Sigmoid colon (tissue), 7 donors: Measurements from ENCODE around the gene ERP44. TPM values are rescaled to one million over a fixed set of nuclear protein-coding genes. Genes with fewer than 3 reads are reported as not detected.

Experiments used
- DNase-seq: peaks from one replicate; pipeline ENCODE4 v3.0.0-alpha.2; 2019
- H3K27ac ChIP-seq, 4 donors: fragments of 200-600 bp; sonication (generic); one replicate each; pipeline ENCODE4 v1.5.1; 2016 to 2019; ENCODE audit warnings: mild to moderate bottlenecking in 1 of 4
- H3K27me3 ChIP-seq, 3 donors: fragments of 200-600 bp; sonication (generic); one replicate each; pipeline ENCODE4 v1.5.1; 2019; ENCODE audit warnings: mild to moderate bottlenecking in 1 of 3
- H3K36me3 ChIP-seq, 4 donors: fragments of 200-600 bp; sonication (generic); one replicate each; pipeline ENCODE4 v1.5.1; 2016 to 2019
- H3K4me1 ChIP-seq, 4 donors: fragments of 200-600 bp; sonication (generic); one replicate each; pipeline ENCODE4 v1.5.1; 2017 to 2019
- H3K4me3 ChIP-seq, 4 donors: fragments of 200-600 bp; sonication (generic); one replicate each; pipeline ENCODE4 v1.5.1; 2017 to 2019; ENCODE audit warnings: mild to moderate bottlenecking in 2 of 4, moderate library complexity in 1 of 4
- H3K9me3 ChIP-seq, 4 donors: fragments of 200-600 bp in 3 of 4; sonication (generic) in 3 of 4; one replicate each; pipeline versions ENCODE4 v1.5.1 to v1.6.1; 2013 to 2019
- EP300 ChIP-seq, 4 donors: sonication (generic); formaldehyde crosslinking; IDR thresholded peaks; one replicate each; pipeline ENCODE4 v1.6.1; 2017; ENCODE audit warnings: antibody characterized with exemption in 4 of 4
- POLR2A ChIP-seq, 2 donors: fragments of 450-650 bp; IDR thresholded peaks; one replicate each; pipeline ENCODE4 v1.6.1; 2016; ENCODE audit warnings: antibody characterized with exemption in 2 of 2, mild to moderate bottlenecking in 2 of 2, moderate library complexity in 2 of 2
- POLR2AphosphoS5 ChIP-seq, 4 donors: sonication (generic); formaldehyde crosslinking; IDR thresholded peaks; one replicate each; pipeline ENCODE4 v1.6.1; 2017; ENCODE audit warnings: antibody characterized with exemption in 4 of 4
- WGBS, 2 donors: extraction: QIAGEN DNeasy Blood & Tissue Kit; methylation state at CpG; one replicate each; pipeline ENCODE4 v1.1.7; 2013; 5-methylcytosine and 5-hydroxymethylcytosine counted together
- intact Hi-C: fragments of 100-400 bp; cut with DNase I; formaldehyde crosslinking; loops from one replicate; pipeline ENCODE4 v1.15.1; 2023
- polyA plus RNA-seq, 3 donors: library from polyadenylated mRNA; stranded (reverse); fragments of 200-250 nt; gene quantifications; one replicate each; pipeline ENCODE4 v1.2.3, GENCODE V29; 2013
- total RNA-seq, 4 donors: library from RNA; depleted of rRNA; stranded (reverse); fragments of >200 nt; gene quantifications; one replicate each; pipeline ENCODE4 v1.1.0, GENCODE V29; 2016
- TF ChIP-seq, protein P1 (sequence below), 4 experiments: fragments of 450-650 bp in 3 of 4; fragments of 200-600 bp in 1 of 4; IDR thresholded peaks; one replicate each; pipeline ENCODE4 v1.5.1; 2016 to 2019; ENCODE audit warnings: antibody characterized with exemption in 4 of 4, mild to moderate bottlenecking in 3 of 4, moderate library complexity in 2 of 4
- donor health status: healthy with polysubstance abuse.
- donor health status: Bipolar disorder and iron deficiency.
- donor health status: healthy.

ERP44 gene
- total and polyA plus RNA-seq, 7 donors: 6.6 to 22.1 (median 11.9) TPM

DNA sequence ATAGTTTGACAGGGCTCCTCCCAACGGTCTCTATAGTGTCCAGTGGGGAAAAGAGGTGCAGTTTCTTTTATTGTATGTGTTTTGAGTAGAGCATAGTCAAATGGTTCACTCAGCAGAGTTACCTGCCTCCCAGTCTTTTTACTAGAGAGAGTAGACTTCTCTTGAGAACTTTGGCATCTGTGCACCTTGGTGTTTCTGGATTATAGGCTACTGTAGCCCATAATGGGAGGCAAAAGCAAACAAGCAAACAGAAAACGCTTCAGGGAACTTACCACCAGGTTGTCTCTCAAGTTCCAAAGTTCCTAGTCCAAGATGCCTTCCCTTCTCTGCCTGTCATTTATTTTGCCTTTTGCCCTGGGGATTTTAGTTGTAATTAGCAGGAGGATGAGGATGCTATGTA lies 26.4 kb upstream of the ERP44 start:
- H3K27me3 ChIP-seq: no peaks in the 10 kb centered on the region
- intact Hi-C loops: no loop called here
- no peaks in the 10 kb centered on the region for H3K4me1 ChIP-seq
- H3K36me3 ChIP-seq: peaks cover 0 to 9% (median 0%) of the 10 kb centered on the region in 4 donors
- no peak for DNase-seq
- no peak overlapping the region for H3K4me3 ChIP-seq
- WGBS, 2 donors: 56 to 73% methylated on average over 2 of the region's 2 CpGs
- H3K9me3 ChIP-seq: no peaks in the 10 kb centered on the region
- TF ChIP-seq, protein P1, sequence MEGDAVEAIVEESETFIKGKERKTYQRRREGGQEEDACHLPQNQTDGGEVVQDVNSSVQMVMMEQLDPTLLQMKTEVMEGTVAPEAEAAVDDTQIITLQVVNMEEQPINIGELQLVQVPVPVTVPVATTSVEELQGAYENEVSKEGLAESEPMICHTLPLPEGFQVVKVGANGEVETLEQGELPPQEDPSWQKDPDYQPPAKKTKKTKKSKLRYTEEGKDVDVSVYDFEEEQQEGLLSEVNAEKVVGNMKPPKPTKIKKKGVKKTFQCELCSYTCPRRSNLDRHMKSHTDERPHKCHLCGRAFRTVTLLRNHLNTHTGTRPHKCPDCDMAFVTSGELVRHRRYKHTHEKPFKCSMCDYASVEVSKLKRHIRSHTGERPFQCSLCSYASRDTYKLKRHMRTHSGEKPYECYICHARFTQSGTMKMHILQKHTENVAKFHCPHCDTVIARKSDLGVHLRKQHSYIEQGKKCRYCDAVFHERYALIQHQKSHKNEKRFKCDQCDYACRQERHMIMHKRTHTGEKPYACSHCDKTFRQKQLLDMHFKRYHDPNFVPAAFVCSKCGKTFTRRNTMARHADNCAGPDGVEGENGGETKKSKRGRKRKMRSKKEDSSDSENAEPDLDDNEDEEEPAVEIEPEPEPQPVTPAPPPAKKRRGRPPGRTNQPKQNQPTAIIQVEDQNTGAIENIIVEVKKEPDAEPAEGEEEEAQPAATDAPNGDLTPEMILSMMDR (IDR thresholded peaks at IDR 0.05): no peak
- TF ChIP-seq POLR2AphosphoS5 (IDR thresholded peaks at IDR 0.05): no peak
- H3K27ac ChIP-seq: no peak overlapping the region

DNA sequence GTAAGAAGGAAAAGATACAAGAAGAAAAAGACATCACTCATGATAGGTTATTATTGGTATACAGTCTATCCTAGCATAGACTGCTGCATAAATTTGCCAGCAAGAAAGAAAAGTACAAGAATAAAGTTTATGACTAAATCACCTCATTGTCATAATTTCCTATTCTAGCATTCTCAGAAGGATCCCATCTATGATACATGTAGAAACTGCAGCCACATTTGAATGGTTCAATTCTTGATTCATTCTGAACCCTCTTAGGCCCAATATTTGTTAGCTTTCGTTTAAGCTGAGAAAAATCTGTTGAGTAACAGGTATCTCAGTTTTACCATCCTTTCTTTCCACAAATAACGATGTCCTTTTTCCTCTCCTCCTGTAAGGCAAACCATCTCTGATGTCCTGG lies 21.5 kb upstream of the ERP44 start:
- peaks cover 0 to 6% (median 0%) of the 10 kb centered on the region in 4 donors for H3K36me3 ChIP-seq
- H3K4me1 ChIP-seq: no peaks in the 10 kb centered on the region
- no peak overlapping the region for H3K4me3 ChIP-seq
- intact Hi-C loops: no loop called here
- no peak for DNase-seq
- H3K27me3 ChIP-seq: no peaks in the 10 kb centered on the region
- TF ChIP-seq POLR2A (IDR thresholded peaks at IDR 0.05): no peak
- TF ChIP-seq POLR2AphosphoS5 (IDR thresholded peaks at IDR 0.05): no peak
- TF ChIP-seq, protein P1 (IDR thresholded peaks at IDR 0.05): no peak
- TF ChIP-seq EP300 (IDR thresholded peaks at IDR 0.05): no peak
- H3K9me3 ChIP-seq: no peaks in the 10 kb centered on the region
- 87 to 95% methylated on average over 2 of the region's 2 CpGs for WGBS, 2 donors
- H3K27ac ChIP-seq: no peak overlapping the region

DNA sequence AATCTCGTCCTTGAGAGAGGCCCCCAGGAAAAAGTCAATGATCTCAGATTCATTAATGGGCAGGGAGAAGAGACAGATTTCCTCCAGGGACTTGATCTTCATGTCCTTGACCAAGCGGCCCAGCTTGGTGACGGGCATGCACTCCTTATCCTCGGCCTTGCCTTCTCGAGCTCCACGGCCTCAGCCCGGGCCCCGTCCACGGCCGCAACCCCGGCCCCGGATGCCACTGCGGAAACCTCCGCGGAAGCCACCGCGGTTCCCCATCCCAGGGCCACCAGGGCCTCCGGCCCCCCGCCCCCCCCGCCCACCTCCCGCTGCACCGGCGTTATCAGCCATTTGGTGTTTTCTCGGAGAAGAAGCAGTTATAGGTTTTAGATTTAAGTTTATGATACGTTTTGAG lies 18.5 kb upstream of the ERP44 start:
- DNase-seq: no peak

DNA sequence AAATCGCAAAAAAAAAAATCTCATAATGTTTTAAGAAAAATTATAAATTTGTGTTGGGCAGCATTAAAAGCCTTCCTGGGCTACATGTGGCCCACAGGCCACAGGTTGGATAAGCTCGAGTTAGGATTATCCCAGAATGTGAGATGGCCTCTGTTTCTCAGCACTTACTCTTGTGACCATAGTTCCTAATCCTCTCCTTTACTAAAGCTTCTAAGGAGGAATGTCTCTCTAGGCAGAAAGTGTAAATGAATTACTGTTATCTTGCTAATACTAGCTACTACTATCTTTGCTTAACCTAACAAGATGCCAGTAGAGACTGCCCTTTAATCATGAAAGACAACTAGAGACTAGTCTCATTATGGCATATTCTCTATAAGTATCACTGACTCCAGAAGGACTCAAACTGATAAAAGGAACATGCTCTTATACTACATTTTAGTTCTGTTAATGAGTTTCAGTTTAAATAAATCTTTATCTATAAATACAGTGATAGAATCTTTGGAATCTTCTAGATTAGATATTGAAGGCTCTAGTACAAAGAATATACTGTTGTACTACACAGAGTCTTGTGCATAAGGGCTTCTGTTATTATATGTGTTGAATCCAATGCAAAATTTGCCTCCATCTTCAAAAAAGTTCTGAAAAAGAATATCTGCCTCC lies 14.0 kb upstream of the ERP44 start:
- peaks cover 0 to 15% (median 13%) of the 10 kb centered on the region in 4 donors for H3K4me1 ChIP-seq
- intact Hi-C loops: no loop called here
- TF ChIP-seq POLR2AphosphoS5 (IDR thresholded peaks at IDR 0.05): no peak
- TF ChIP-seq EP300 (IDR thresholded peaks at IDR 0.05): no peak
- TF ChIP-seq, protein P1 (IDR thresholded peaks at IDR 0.05): no peak
- no peak for TF ChIP-seq POLR2A (IDR thresholded peaks at IDR 0.05)
- H3K9me3 ChIP-seq: no peaks in the 10 kb centered on the region
- WGBS, 2 donors: 94 to 96% methylated on average over 2 of the region's 2 CpGs
- no peak overlapping the region for H3K27ac ChIP-seq
- H3K36me3 ChIP-seq: peaks cover 0 to 31% (median 2%) of the 10 kb centered on the region in 4 donors
- H3K27me3 ChIP-seq: no peaks in the 10 kb centered on the region
- no peak overlapping the region for H3K4me3 ChIP-seq
- no peak for DNase-seq

More for the DNA sequence above, 18.5 kb upstream of the ERP44 start:
- Histone ChIP-seq H3K4me3 (no peak overlapping the region), H3K27me3 (no peaks in the 10 kb centered on the region), H3K9me3 (no peaks in the 10 kb centered on the region), H3K36me3 (peaks cover 0 to 12% (median 0%) of the 10 kb centered on the region in 4 donors), H3K4me1 (no peaks in the 10 kb centered on the region), H3K27ac (no peak overlapping the region)
- 97 to 98% methylated on average over 25 of the region's 25 CpGs for WGBS, 2 donors
- intact Hi-C loops: no loop called here
- TF ChIP-seq POLR2A (IDR thresholded peaks at IDR 0.05) (no peak), EP300 (IDR thresholded peaks at IDR 0.05) (no peak), POLR2AphosphoS5 (IDR thresholded peaks at IDR 0.05) (no peak)
- TF ChIP-seq, protein P1 (IDR thresholded peaks at IDR 0.05): no peak

DNA sequence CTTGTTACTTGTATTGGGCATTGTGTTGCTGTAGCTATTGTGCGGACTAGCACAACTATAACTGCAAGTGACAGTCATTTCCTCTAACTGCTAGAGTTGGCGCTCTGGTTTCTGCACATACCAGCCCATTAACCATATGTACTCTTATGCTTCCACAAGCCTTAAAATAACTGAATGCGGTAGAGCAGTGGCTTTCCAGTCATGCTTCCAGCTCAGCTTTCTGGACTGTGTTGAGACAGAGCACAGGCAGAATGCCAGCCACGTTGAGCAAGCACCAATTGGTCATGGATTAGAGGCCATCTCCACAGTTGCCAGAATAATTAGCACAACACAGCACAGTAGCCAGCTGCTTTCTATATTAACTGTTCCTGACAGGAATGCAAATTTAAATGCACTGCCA lies 12.4 kb upstream of the ERP44 start:
- no peak for TF ChIP-seq EP300 (IDR thresholded peaks at IDR 0.05)
- no peak for TF ChIP-seq POLR2A (IDR thresholded peaks at IDR 0.05)
- TF ChIP-seq, protein P1 (IDR thresholded peaks at IDR 0.05): no peak
- TF ChIP-seq POLR2AphosphoS5 (IDR thresholded peaks at IDR 0.05): peak in 1 of 4 donors; percentile 25
- 76 to 81% methylated on average over 4 of the region's 4 CpGs for WGBS, 2 donors
- intact Hi-C loops: no loop called here
- no peak overlapping the region for H3K4me3 ChIP-seq
- H3K27me3 ChIP-seq: no peaks in the 10 kb centered on the region
- peak overlapping the region in 3 of 4 donors; percentile 17 to 64 (median 46) for H3K27ac ChIP-seq
- H3K9me3 ChIP-seq: no peaks in the 10 kb centered on the region
- DNase-seq: peak; percentile 92
- peaks cover 0 to 15% (median 13%) of the 10 kb centered on the region in 4 donors for H3K4me1 ChIP-seq
- peaks cover 12 to 47% (median 15%) of the 10 kb centered on the region in 4 donors for H3K36me3 ChIP-seq
